ENCODE results near the gene FOXO3. TPM values are rescaled to one million over a fixed set of nuclear protein-coding genes. Genes with fewer than 3 reads are reported as not detected.

FOXO3 gene
- total RNA-seq, 1 donor from 2014 or later, result 43.3 TPM

- Mint-ChIP-seq H3K4me1 (ENCODE audit: unreplicated experiment) (peaks cover 63% of the 10 kb centered on the region), H3K27ac (peak overlapping the region; percentile 3), H3K36me3 (peaks cover 12% of the 10 kb centered on the region), H3K27me3 (no peaks in the 10 kb centered on the region), H3K9me3 (no peaks in the 10 kb centered on the region), H3K4me3 (no peak overlapping the region)
- DNase-seq (ENCODE audit: extremely low spot score, unreplicated experiment), result no peak
- no peak for TF ChIP-seq CTCF (conservative IDR thresholded peaks at IDR 0.05)
Measured at GRCh38 chr6:108650781-108651180, 90.1 kb downstream of the FOXO3 start.

GRCh38 chr6:108651340-108652227 lies 90.9 kb downstream of the FOXO3 start:
- no peak for TF ChIP-seq CTCF (conservative IDR thresholded peaks at IDR 0.05)
- H3K4me3 Mint-ChIP-seq, result no peak overlapping the region
- no peak overlapping the region for H3K27ac Mint-ChIP-seq
- peaks cover 69% of the 10 kb centered on the region for H3K4me1 Mint-ChIP-seq (ENCODE audit: unreplicated experiment)
- H3K27me3 Mint-ChIP-seq, result no peaks in the 10 kb centered on the region
- no peak for DNase-seq (ENCODE audit: extremely low spot score, unreplicated experiment)
- H3K9me3 Mint-ChIP-seq, result no peaks in the 10 kb centered on the region
- H3K36me3 Mint-ChIP-seq, result peaks cover 12% of the 10 kb centered on the region

- H3K27me3 Mint-ChIP-seq, result no peaks in the 10 kb centered on the region
- peaks cover 12% of the 10 kb centered on the region for H3K36me3 Mint-ChIP-seq
- no peak for DNase-seq (ENCODE audit: extremely low spot score, unreplicated experiment)
- H3K4me3 Mint-ChIP-seq, result no peak overlapping the region
- TF ChIP-seq CTCF (conservative IDR thresholded peaks at IDR 0.05), result no peak
- H3K9me3 Mint-ChIP-seq, result no peaks in the 10 kb centered on the region
- H3K27ac Mint-ChIP-seq, result no peak overlapping the region
- peaks cover 75% of the 10 kb centered on the region for H3K4me1 Mint-ChIP-seq (ENCODE audit: unreplicated experiment)
Measured at GRCh38 chr6:108652375-108652774, 91.7 kb downstream of the FOXO3 start.

- no peak for DNase-seq (ENCODE audit: extremely low spot score, unreplicated experiment)
- TF ChIP-seq CTCF (conservative IDR thresholded peaks at IDR 0.05), result no peak
- Mint-ChIP-seq H3K4me3 (peak overlapping the region; percentile 60), H3K4me1 (ENCODE audit: unreplicated experiment) (peaks cover 77% of the 10 kb centered on the region), H3K27ac (no peak overlapping the region), H3K27me3 (no peaks in the 10 kb centered on the region), H3K36me3 (peaks cover 9% of the 10 kb centered on the region), H3K9me3 (peaks cover 6% of the 10 kb centered on the region)
Measured at GRCh38 chr6:108653949-108654348, 93.2 kb downstream of the FOXO3 start.

GRCh38 chr6:108654465-108655106 lies 93.9 kb downstream of the FOXO3 start:
- Mint-ChIP-seq H3K4me1 (ENCODE audit: unreplicated experiment) (peaks cover 75% of the 10 kb centered on the region), H3K27ac (no peak overlapping the region), H3K9me3 (peaks cover 6% of the 10 kb centered on the region), H3K4me3 (no peak overlapping the region), H3K27me3 (no peaks in the 10 kb centered on the region), H3K36me3 (peaks cover 8% of the 10 kb centered on the region)
- DNase-seq (ENCODE audit: extremely low spot score, unreplicated experiment), result no peak
- no peak for TF ChIP-seq CTCF (conservative IDR thresholded peaks at IDR 0.05)

Data from type B pancreatic cell (in vitro differentiated cells).